GM12878 (cell line): Measurements from ENCODE around the gene EPHB2.

Experiments used
- ASH2L ChIP-seq: fragments of 300-600, 200-600 bp; sonication (generic); IDR thresholded peaks from 2 replicates; pipeline ENCODE4 v1.6.1; 2017; ENCODE audit warnings: low read depth, mild to moderate bottlenecking, borderline replicate concordance
- BHLHE40 ChIP-seq, 2 experiments: fragments of 450-650 bp in 1 of 2; IDR thresholded peaks; 2 replicates each; pipeline ENCODE4 v1.6.1; 2011 to 2017; ENCODE audit warnings: low read depth in 2 of 2, borderline replicate concordance in 1 of 2, improper control_type of control experiment in 1 of 2, low read length in 1 of 2, mild to moderate bottlenecking in 1 of 2
- CBX5 ChIP-seq: sonication (generic); IDR thresholded peaks from 2 replicates; pipeline ENCODE4 v1.6.1; 2016; ENCODE audit warnings: low read depth, moderate library complexity, mild to moderate bottlenecking, inconsistent platforms
- CTCF ChIP-seq, 3 experiments: IDR thresholded peaks in 2 of 3; conservative IDR thresholded peaks in 1 of 3; 2 replicates each; pipeline ENCODE4 v1.5.1; 2011; ENCODE audit warnings: low read depth in 3 of 3, low read length in 3 of 3, mild to moderate bottlenecking in 3 of 3, control low read depth in 2 of 3, moderate library complexity in 2 of 3, inconsistent platforms in 1 of 3, mixed read lengths in 1 of 3; ENCODE audit not compliant: control insufficient read depth in 2 of 3, insufficient read depth in 1 of 3; ENCODE audit errors: extremely low read depth in 1 of 3
- FOS ChIP-seq: IDR thresholded peaks from 3 replicates; pipeline ENCODE4 v1.6.1; 2011; ENCODE audit warnings: borderline replicate concordance; ENCODE audit not compliant: insufficient read length; ENCODE audit errors: extremely low read depth
- FOXM1 ChIP-seq: IDR thresholded peaks from 2 replicates; pipeline ENCODE4 v1.6.1; 2012; ENCODE audit warnings: low read depth, mild to moderate bottlenecking, inconsistent platforms, low read length, moderate library complexity
- GABPA ChIP-seq: IDR thresholded peaks from 2 replicates; pipeline ENCODE4 v1.6.1; 2014; ENCODE audit warnings: antibody characterized with exemption, low read depth, mild to moderate bottlenecking, inconsistent platforms
- MLLT1 ChIP-seq: fragments of 450-650 bp; IDR thresholded peaks from 2 replicates; pipeline ENCODE4 v1.6.1; 2016; ENCODE audit warnings: mild to moderate bottlenecking
- MXI1 ChIP-seq: fragments of 150-350 bp; IDR thresholded peaks from 2 replicates; pipeline ENCODE4 v1.6.1; 2011; ENCODE audit warnings: low read depth, mild to moderate bottlenecking, inconsistent platforms, low read length, improper control_type of control experiment
- NR2C2 ChIP-seq: IDR thresholded peaks from 2 replicates; pipeline ENCODE4 v1.6.1; 2011; ENCODE audit warnings: borderline replicate concordance, low read depth; ENCODE audit not compliant: control insufficient read depth, insufficient read length
- PBX3 ChIP-seq: IDR thresholded peaks from 2 replicates; pipeline ENCODE4 v1.6.1; 2011; ENCODE audit warnings: mild to moderate bottlenecking, low read depth, low read length, moderate library complexity; ENCODE audit not compliant: insufficient replicate concordance
- POLR2A ChIP-seq: IDR thresholded peaks from 2 replicates; pipeline ENCODE4 v1.6.1; 2011; ENCODE audit warnings: low read depth, mild to moderate bottlenecking, low read length
- RAD21 ChIP-seq: IDR thresholded peaks from 2 replicates; pipeline ENCODE4 v1.6.1; 2011; ENCODE audit warnings: mild to moderate bottlenecking, low read depth, low read length, moderate library complexity; ENCODE audit not compliant: insufficient read depth

GRCh38 chr1:22958556-22958955 lies 247.9 kb downstream of the EPHB2 start:
- TF ChIP-seq NR2C2 (no peak), ASH2L (no peak), MLLT1 (no peak), FOS (no peak), PBX3 (no peak), MXI1 (no peak), GABPA (no peak), CTCF (IDR thresholded peaks at IDR 0.05 in 2 of 3, conservative IDR thresholded peaks at IDR 0.05 in 1 of 3; ENCODE audit: control insufficient read depth in 2 of 3, extremely low read depth in 1 of 3, insufficient read depth in 1 of 3, low read depth in 3 of 3, low read length in 3 of 3) (no peak), BHLHE40 (IDR thresholded peaks at IDR 0.05; ENCODE audit: borderline replicate concordance in 1 of 2, low read depth in 2 of 2, low read length in 1 of 2) (no peak), CBX5 (no peak), POLR2A (no peak), RAD21 (no peak), FOXM1 (no peak)
